ENCODE measurements around the gene TASP1. TPM values are rescaled to one million over a fixed set of nuclear protein-coding genes. Genes with fewer than 3 reads are reported as not detected.
A peak's percentile ranks its signal among the peaks of the same experiment; 100 is the strongest.

The TASP1 gene
- total RNA-seq, 4 donors from 2014 or later, result 1.7 to 4.2 (median 2.7) TPM

- H3K4me1 ChIP-seq, result no peaks in the 10 kb centered on the region
- no peaks in the 10 kb centered on the region for H3K27me3 ChIP-seq
- peaks cover 0 to 9% (median 4%) of the 10 kb centered on the region in 3 donors for H3K9me3 ChIP-seq
- no peak overlapping the region for H3K4me3 ChIP-seq
- H3K36me3 ChIP-seq, result peaks cover 0 to 10% of the 10 kb centered on the region in 2 donors
- in situ Hi-C loops (cut with MboI; ENCODE audit: low sequenced_read_pairs in 4 of 4) (no loop called here), intact Hi-C loops (cut with DNase I; ENCODE audit: low total_unique reads) (no loop called here)
- TF ChIP-seq, protein P1, sequence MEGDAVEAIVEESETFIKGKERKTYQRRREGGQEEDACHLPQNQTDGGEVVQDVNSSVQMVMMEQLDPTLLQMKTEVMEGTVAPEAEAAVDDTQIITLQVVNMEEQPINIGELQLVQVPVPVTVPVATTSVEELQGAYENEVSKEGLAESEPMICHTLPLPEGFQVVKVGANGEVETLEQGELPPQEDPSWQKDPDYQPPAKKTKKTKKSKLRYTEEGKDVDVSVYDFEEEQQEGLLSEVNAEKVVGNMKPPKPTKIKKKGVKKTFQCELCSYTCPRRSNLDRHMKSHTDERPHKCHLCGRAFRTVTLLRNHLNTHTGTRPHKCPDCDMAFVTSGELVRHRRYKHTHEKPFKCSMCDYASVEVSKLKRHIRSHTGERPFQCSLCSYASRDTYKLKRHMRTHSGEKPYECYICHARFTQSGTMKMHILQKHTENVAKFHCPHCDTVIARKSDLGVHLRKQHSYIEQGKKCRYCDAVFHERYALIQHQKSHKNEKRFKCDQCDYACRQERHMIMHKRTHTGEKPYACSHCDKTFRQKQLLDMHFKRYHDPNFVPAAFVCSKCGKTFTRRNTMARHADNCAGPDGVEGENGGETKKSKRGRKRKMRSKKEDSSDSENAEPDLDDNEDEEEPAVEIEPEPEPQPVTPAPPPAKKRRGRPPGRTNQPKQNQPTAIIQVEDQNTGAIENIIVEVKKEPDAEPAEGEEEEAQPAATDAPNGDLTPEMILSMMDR (IDR thresholded peaks at IDR 0.05 in 4 of 5, conservative IDR thresholded peaks at IDR 0.05 in 1 of 5), result no peak
- no peak for TF ChIP-seq POLR2A (IDR thresholded peaks at IDR 0.05)
- no peak overlapping the region for H3K27ac ChIP-seq
- ATAC-seq (no peak), DNase-seq (no peak)
These were observed 137.2 kb downstream of the TASP1 start for GRCh38 chr20:13501500-13501899.

DNA sequence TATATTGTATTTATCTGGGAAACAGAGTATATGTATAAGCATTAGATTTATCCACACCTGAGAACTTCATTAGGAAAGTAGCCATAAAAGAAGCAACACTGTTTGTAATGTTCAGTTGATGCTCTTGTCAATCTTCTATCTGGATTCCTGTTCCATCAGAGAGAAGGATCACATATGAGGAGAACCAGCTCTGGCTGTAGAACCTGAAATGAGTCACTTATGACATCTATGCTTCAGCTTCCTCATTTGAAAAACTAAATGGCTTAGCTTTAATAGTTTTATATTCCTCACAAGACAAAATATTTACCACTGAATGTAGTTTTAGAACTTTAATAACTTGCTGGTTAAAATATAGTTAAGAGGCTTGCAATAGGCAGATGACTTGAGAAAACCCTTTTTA is 144.7 kb downstream of the TASP1 start:
- H3K27ac ChIP-seq, result no peak overlapping the region
- no peaks in the 10 kb centered on the region for H3K27me3 ChIP-seq
- no peak overlapping the region for H3K4me3 ChIP-seq
- H3K4me1 ChIP-seq, result peaks cover 10 to 24% of the 10 kb centered on the region in 2 donors
- TF ChIP-seq, protein P1 (IDR thresholded peaks at IDR 0.05 in 4 of 5, conservative IDR thresholded peaks at IDR 0.05 in 1 of 5), result no peak
- no peak for TF ChIP-seq POLR2A (IDR thresholded peaks at IDR 0.05)
- in situ Hi-C loops (cut with MboI; ENCODE audit: low sequenced_read_pairs in 4 of 4) (loop anchor here in 1 of 4 donors (25.0 kb wide), 1 partner anchor 268 kb away; no protein-coding TSS in a partner anchor), intact Hi-C loops (cut with DNase I; ENCODE audit: low total_unique reads) (no loop called here)
- no peaks in the 10 kb centered on the region for H3K9me3 ChIP-seq
- DNase-seq (no peak), ATAC-seq (no peak)
- no peaks in the 10 kb centered on the region for H3K36me3 ChIP-seq

- no peaks in the 10 kb centered on the region for H3K36me3 ChIP-seq
- no peak overlapping the region for H3K4me3 ChIP-seq
- no peak for DNase-seq
- H3K4me1 ChIP-seq, result peaks cover 10 to 24% of the 10 kb centered on the region in 2 donors
- TF ChIP-seq, protein P1 (IDR thresholded peaks at IDR 0.05 in 4 of 5, conservative IDR thresholded peaks at IDR 0.05 in 1 of 5), result no peak
- TF ChIP-seq POLR2A (IDR thresholded peaks at IDR 0.05), result no peak
- no peaks in the 10 kb centered on the region for H3K9me3 ChIP-seq
- ATAC-seq, result no peak
- H3K27me3 ChIP-seq, result no peaks in the 10 kb centered on the region
- in situ Hi-C loops (cut with MboI; ENCODE audit: low sequenced_read_pairs in 4 of 4) (loop anchor here in 1 of 4 donors (25.0 kb wide), 1 partner anchor 269 kb away; no protein-coding TSS in a partner anchor), intact Hi-C loops (cut with DNase I; ENCODE audit: low total_unique reads) (no loop called here)
- no peak overlapping the region for H3K27ac ChIP-seq
These were observed 145.6 kb downstream of the TASP1 start for GRCh38 chr20:13493143-13493542.

DNA sequence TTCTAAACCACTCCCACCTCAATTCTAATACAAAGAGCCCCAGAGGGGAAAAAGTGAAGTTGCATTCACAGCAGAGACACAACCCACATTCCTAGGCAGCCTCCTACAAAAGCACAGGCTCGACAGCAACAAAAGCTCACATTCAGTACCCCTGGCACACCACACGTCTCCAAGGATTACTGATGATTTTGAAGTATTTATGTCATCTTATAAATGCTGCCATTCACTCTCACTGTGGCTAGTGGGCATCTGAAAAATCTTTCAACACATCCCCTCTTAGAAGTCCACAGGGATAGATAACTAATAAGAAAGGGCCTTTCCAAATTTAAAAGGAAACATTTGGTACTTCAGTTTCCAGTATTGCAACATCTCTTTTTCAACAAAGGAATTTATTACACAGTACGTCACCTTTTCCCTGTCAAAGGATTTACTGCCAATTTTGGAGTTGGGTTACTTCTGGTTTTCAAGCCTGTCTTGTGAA is 146.7 kb downstream of the TASP1 start:
- Histone ChIP-seq H3K27me3 (no peaks in the 10 kb centered on the region), H3K4me3 (no peak overlapping the region), H3K36me3 (no peaks in the 10 kb centered on the region), H3K9me3 (no peaks in the 10 kb centered on the region), H3K4me1 (peaks cover 10 to 24% of the 10 kb centered on the region in 2 donors), H3K27ac (peak overlapping the region in 1 of 4 donors; percentile 30)
- ATAC-seq (peak; percentile 80 to 85), DNase-seq (peak in 1 of 2 donors; percentile 53)
- TF ChIP-seq POLR2A (IDR thresholded peaks at IDR 0.05), result no peak
- TF ChIP-seq, protein P1 (IDR thresholded peaks at IDR 0.05 in 4 of 5, conservative IDR thresholded peaks at IDR 0.05 in 1 of 5), result no peak
- in situ Hi-C loops (cut with MboI; ENCODE audit: low sequenced_read_pairs in 4 of 4), result loop anchor here in 1 of 4 donors (25.0 kb wide), 1 partner anchor 270 kb away; no protein-coding TSS in a partner anchor
- intact Hi-C loops (cut with DNase I; ENCODE audit: low total_unique reads), result no loop called here

Data from gastrocnemius medialis (tissue), 4 donors.